GM19328 (cell line): ENCODE data around the gene PLEKHJ1.

ENCODE experiments used
- ATAC-seq: cut with Tn5 transposase; IDR thresholded peaks from one replicate; pipeline ENCODE4 v1.9.1; 2021; ENCODE audit warnings: mild to moderate bottlenecking, moderate library complexity; ENCODE audit not compliant: unreplicated experiment

PLEKHJ1 gene

GRCh38 chr19:2237051-2237868 lies 1.1 kb upstream of the PLEKHJ1 start:
- no peak for ATAC-seq

- peak; percentile 17 for ATAC-seq
Observed at GRCh38 chr19:2236064-2236313, 140 bp downstream of the PLEKHJ1 start.

GRCh38 chr19:2235381-2236063 lies 607 bp downstream of the PLEKHJ1 start:
- ATAC-seq, result no peak

GRCh38 chr19:2234996-2235380 lies 1.1 kb downstream of the PLEKHJ1 start:
- ATAC-seq, result no peak

GRCh38 chr19:2233601-2234280 lies 2.4 kb downstream of the PLEKHJ1 start:
- ATAC-seq, result no peak

GRCh38 chr19:2232286-2233151 lies 3.6 kb downstream of the PLEKHJ1 start:
- no peak for ATAC-seq

GRCh38 chr19:2231621-2232221 lies 4.4 kb downstream of the PLEKHJ1 start:
- no peak for ATAC-seq

GRCh38 chr19:2230807-2231533 lies 5.2 kb downstream of the PLEKHJ1 start:
- ATAC-seq, result no peak

- ATAC-seq, result no peak
Observed at GRCh38 chr19:2230033-2230531, 6.0 kb downstream of the PLEKHJ1 start.

GRCh38 chr19:2229103-2230032 lies 6.8 kb downstream of the PLEKHJ1 start:
- no peak for ATAC-seq

- ATAC-seq, result no peak
Observed at GRCh38 chr19:2228157-2229030, 7.7 kb downstream of the PLEKHJ1 start.

- ATAC-seq, result no peak
Observed at GRCh38 chr19:2227415-2228156, 8.5 kb downstream of the PLEKHJ1 start.

- ATAC-seq, result no peak
Observed at GRCh38 chr19:2226840-2227360, 9.2 kb downstream of the PLEKHJ1 start.

- ATAC-seq, result no peak
Observed at GRCh38 chr19:2226051-2226839, 9.9 kb downstream of the PLEKHJ1 start.

GRCh38 chr19:2225415-2226050 lies 10.6 kb downstream of the PLEKHJ1 start:
- ATAC-seq, result no peak
